ENCODE measurements around the gene POLR1F. TPM values are rescaled to one million over a fixed set of nuclear protein-coding genes. Genes with fewer than 3 reads are reported as not detected.

POLR1F gene
- total and polyA plus RNA-seq, 2 donors (not counting 1 experiment from before 2014, with no cell fraction given) = 10.6 to 13.8 TPM

GRCh38 chr7:19675816-19676215 is 33.0 kb downstream of the POLR1F start:
- ATAC-seq (ENCODE audit: low read depth) (no peak), DNase-seq (no peak)
- Mint-ChIP-seq H3K4me1 (peaks cover 15% of the 10 kb centered on the region), H3K27me3 (no peaks in the 10 kb centered on the region), H3K4me3 (no peak overlapping the region), H3K27ac (no peak overlapping the region), H3K9me3 (ENCODE audit: insufficient read depth) (no peaks in the 10 kb centered on the region)
- WGBS (ENCODE audit: insufficient coverage) = no CpG with 5 or more reads among the region's 1 CpG
- ChIA-PET CTCF (no interaction called here), POLR2A (no interaction called here)
- H4K20me1 ChIP-seq (ENCODE audit: control insufficient read depth, insufficient read depth, low read length, poor library complexity, severe bottlenecking) = no peaks in the 10 kb centered on the region
- TF ChIP-seq EZH2 (IDR thresholded peaks at IDR 0.05; ENCODE audit: borderline replicate concordance, insufficient read depth, low read depth, low read length, poor library complexity, severe bottlenecking) (no peak), CTCF (IDR thresholded peaks at IDR 0.05) (no peak)
- H3K27ac ChIP-seq (ENCODE audit: low read length in 2 of 2) = no peak overlapping the region
- H3K9ac ChIP-seq (ENCODE audit: low read length) = no peak overlapping the region
- no peaks in the 10 kb centered on the region for H3K36me3 ChIP-seq (replicated peaks in 1 of 2; ENCODE audit: control extremely low read depth in 1 of 2, control insufficient read depth in 1 of 2, extremely low read depth in 1 of 2, insufficient read depth in 2 of 2, low read length in 1 of 2)
- H3K27me3 ChIP-seq (replicated peaks in 1 of 4; ENCODE audit: control extremely low read depth in 1 of 4, control insufficient read depth in 3 of 4, insufficient read depth in 4 of 4, low read length in 3 of 4) = no peaks in the 10 kb centered on the region
- no peaks in the 10 kb centered on the region for H3K79me2 ChIP-seq (ENCODE audit: control insufficient read depth, insufficient read depth, low read length)
- peaks cover 0 to 6% of the 10 kb centered on the region in 2 donors for H3K4me1 ChIP-seq (ENCODE audit: control insufficient read depth in 2 of 2, insufficient read depth in 2 of 2, low read length in 2 of 2)
- intact Hi-C loops (cut with micrococcal nuclease) = no loop called here
- H3K4me2 ChIP-seq (replicated peaks; ENCODE audit: low read depth, low read length, poor library complexity, severe bottlenecking) = no peak overlapping the region
- no peak overlapping the region for H3K4me3 ChIP-seq (ENCODE audit: control extremely low read depth in 1 of 5, extremely low read depth in 1 of 5, insufficient read depth in 1 of 5, low read depth in 2 of 5, low read length in 4 of 5)
- H2AFZ ChIP-seq (ENCODE audit: insufficient read depth, low read depth, low read length, poor library complexity, severe bottlenecking) = no peak overlapping the region
- no peaks in the 10 kb centered on the region for H3K9me3 ChIP-seq (ENCODE audit: control extremely low read depth in 1 of 3, control insufficient read depth in 2 of 3, insufficient read depth in 1 of 3, low read length in 2 of 3)

GRCh38 chr7:19674266-19674960 is 34.4 kb downstream of the POLR1F start:
- DNase-seq (no peak), ATAC-seq (ENCODE audit: low read depth) (no peak)
- no peaks in the 10 kb centered on the region for H3K27me3 ChIP-seq (replicated peaks in 1 of 4; ENCODE audit: control extremely low read depth in 1 of 4, control insufficient read depth in 3 of 4, insufficient read depth in 4 of 4, low read length in 3 of 4)
- POLR2A ChIA-PET = no interaction called here
- Mint-ChIP-seq H3K4me1 (peaks cover 15% of the 10 kb centered on the region), H3K27me3 (no peaks in the 10 kb centered on the region), H3K9me3 (ENCODE audit: insufficient read depth) (no peaks in the 10 kb centered on the region), H3K27ac (no peak overlapping the region), H3K4me3 (no peak overlapping the region)
- 84% methylated on average over 5 of the region's 5 CpGs for WGBS (ENCODE audit: insufficient coverage)
- H2AFZ ChIP-seq (ENCODE audit: insufficient read depth, low read depth, low read length, poor library complexity, severe bottlenecking) = no peak overlapping the region
- no peak overlapping the region for H3K9ac ChIP-seq (ENCODE audit: low read length)
- no peak overlapping the region for H3K4me2 ChIP-seq (replicated peaks; ENCODE audit: low read depth, low read length, poor library complexity, severe bottlenecking)
- no peaks in the 10 kb centered on the region for H4K20me1 ChIP-seq (ENCODE audit: control insufficient read depth, insufficient read depth, low read length, poor library complexity, severe bottlenecking)
- H3K36me3 ChIP-seq (replicated peaks in 1 of 2; ENCODE audit: control extremely low read depth in 1 of 2, control insufficient read depth in 1 of 2, extremely low read depth in 1 of 2, insufficient read depth in 2 of 2, low read length in 1 of 2) = no peaks in the 10 kb centered on the region
- no peak overlapping the region for H3K27ac ChIP-seq (ENCODE audit: low read length in 2 of 2)
- intact Hi-C loops (cut with micrococcal nuclease) = no loop called here
- H3K9me3 ChIP-seq (ENCODE audit: control extremely low read depth in 1 of 3, control insufficient read depth in 2 of 3, insufficient read depth in 1 of 3, low read length in 2 of 3) = no peaks in the 10 kb centered on the region
- TF ChIP-seq EZH2 (IDR thresholded peaks at IDR 0.05; ENCODE audit: borderline replicate concordance, insufficient read depth, low read depth, low read length, poor library complexity, severe bottlenecking) = no peak
- TF ChIP-seq CTCF (IDR thresholded peaks at IDR 0.05) = no peak
- H3K4me3 ChIP-seq (ENCODE audit: control extremely low read depth in 1 of 5, extremely low read depth in 1 of 5, insufficient read depth in 1 of 5, low read depth in 2 of 5, low read length in 4 of 5) = no peak overlapping the region
- CTCF ChIA-PET = interaction anchor here (1.7 kb wide), 1 partner anchor 9 kb away, joined by 7 read pairs; no protein-coding TSS in a partner anchor
- peaks cover 0 to 6% of the 10 kb centered on the region in 2 donors for H3K4me1 ChIP-seq (ENCODE audit: control insufficient read depth in 2 of 2, insufficient read depth in 2 of 2, low read length in 2 of 2)
- no peaks in the 10 kb centered on the region for H3K79me2 ChIP-seq (ENCODE audit: control insufficient read depth, insufficient read depth, low read length)
